Endothelial cell of umbilical vein (primary cell): Measurements from ENCODE around the gene RNF214. TPM values are rescaled to one million over a fixed set of nuclear protein-coding genes. Genes with fewer than 3 reads are reported as not detected.

Experiments
- BruUV-seq: library from RNA; stranded (reverse); fragments of 400-500 nt; replicated peaks from 2 replicates; lab custom pipeline; 2021; lab: Mats Ljungman, UMichigan
- CTCF ChIA-PET: fragments of 300-600, 350-600 bp; sonication (Branson Sonifier 250); formaldehyde crosslinking; loops from one replicate; lab custom pipeline; 2021; ENCODE audit warnings: antibody characterized with exemption, inconsistent platforms; lab: Charles Lee
- POLR2A ChIA-PET: fragments of 300-600, 350-600 bp; sonication (Branson Sonifier 250); formaldehyde crosslinking; loops from one replicate; lab custom pipeline; 2021; ENCODE audit warnings: antibody characterized with exemption, inconsistent platforms; lab: Charles Lee
- DNase-seq: peaks from one replicate; pipeline ENCODE4 v3.0.0-alpha.2; 2011; ENCODE audit warnings: low read depth, low spot score
- FAIRE-seq: peaks from 2 replicates; lab custom pipeline; 2011; peaks lifted over from hg19 to GRCh38; lab: Jason Lieb, UNC
- H2AFZ ChIP-seq: 2 replicates; pipeline ENCODE4 v1.6.0; 2012; ENCODE audit warnings: low read depth, low read length, control low read depth, inconsistent platforms
- H3K27ac ChIP-seq: 2 replicates; pipeline ENCODE4 v1.5.1; 2011; ENCODE audit warnings: low read depth, mild to moderate bottlenecking, control low read depth, low read length, moderate library complexity; ENCODE audit not compliant: insufficient read depth
- H3K27me3 ChIP-seq, 2 experiments: 2 replicates each; pipeline versions ENCODE4 v1.6.0 to v1.6.1; 2011; ENCODE audit warnings: low read length in 2 of 2, mixed read lengths in 1 of 2; ENCODE audit not compliant: control insufficient read depth in 2 of 2, insufficient read depth in 2 of 2
- H3K36me3 ChIP-seq, 2 experiments: 2 replicates in 1 of 2; 3 replicates in 1 of 2; pipeline ENCODE4 v1.5.1; 2011; ENCODE audit warnings: low read length in 2 of 2, mild to moderate bottlenecking in 1 of 2, moderate library complexity in 1 of 2; ENCODE audit not compliant: control insufficient read depth in 2 of 2, insufficient read depth in 2 of 2; ENCODE audit errors: extremely low read depth in 1 of 2
- H3K4me1 ChIP-seq: 3 replicates; pipeline ENCODE4 v1.5.1; 2011; ENCODE audit warnings: mild to moderate bottlenecking, low read length; ENCODE audit not compliant: control insufficient read depth, insufficient read depth; ENCODE audit errors: extremely low read depth
- H3K4me2 ChIP-seq: 2 replicates; pipeline ENCODE4 v1.6.1; 2011; ENCODE audit warnings: low read length, control low read depth, mixed read lengths; ENCODE audit not compliant: insufficient read depth
- H3K4me3 ChIP-seq, 3 experiments: fragments of 200-600 bp in 1 of 3; sonication (generic), shearing (Covaris generic) in 1 of 3; replicated peaks in 1 of 3; 2 replicates each; pipeline ENCODE4 v1.5.1; 2011 to 2016; ENCODE audit warnings: control low read depth in 3 of 3, low read length in 3 of 3, mild to moderate bottlenecking in 2 of 3, inconsistent platforms in 1 of 3, low read depth in 1 of 3, moderate library complexity in 1 of 3; ENCODE audit not compliant: insufficient read depth in 1 of 3
- H3K79me2 ChIP-seq: 2 replicates; pipeline ENCODE4 v1.6.0; 2012; ENCODE audit warnings: low read length, inconsistent platforms; ENCODE audit not compliant: control insufficient read depth, insufficient read depth
- H3K9ac ChIP-seq: replicated peaks from 2 replicates; pipeline ENCODE3; 2011; ENCODE audit warnings: low read length, control low read depth; ENCODE audit not compliant: insufficient read depth; ENCODE audit errors: extremely low read depth
- H3K9me1 ChIP-seq: replicated peaks from 3 replicates; pipeline ENCODE4 v1.6.0; 2011; ENCODE audit warnings: mild to moderate bottlenecking, low read length; ENCODE audit not compliant: control insufficient read depth, insufficient read depth; ENCODE audit errors: extremely low read depth
- H3K9me3 ChIP-seq: replicated peaks from 2 replicates; pipeline ENCODE4 v1.5.1; 2012; ENCODE audit warnings: low read length, inconsistent platforms; ENCODE audit not compliant: control insufficient read depth, insufficient read depth
- H4K20me1 ChIP-seq: replicated peaks from 2 replicates; pipeline ENCODE3; 2011; ENCODE audit warnings: mild to moderate bottlenecking, low read length; ENCODE audit not compliant: control insufficient read depth, insufficient read depth; ENCODE audit errors: extremely low read depth
- EZH2 ChIP-seq: IDR thresholded peaks from 2 replicates; pipeline ENCODE4 v1.6.1; 2012; ENCODE audit warnings: borderline replicate concordance, low read depth, mild to moderate bottlenecking, moderate library complexity, low read length, inconsistent platforms; ENCODE audit not compliant: severe bottlenecking
- FOS ChIP-seq: IDR thresholded peaks from 2 replicates; pipeline ENCODE4 v1.6.1; 2011; ENCODE audit warnings: mild to moderate bottlenecking, low read length, moderate library complexity, borderline replicate concordance; ENCODE audit not compliant: insufficient read depth
- GATA2 ChIP-seq: IDR thresholded peaks from 2 replicates; pipeline ENCODE4 v1.7.0; 2011; ENCODE audit warnings: low read depth, mild to moderate bottlenecking, moderate library complexity, mixed read lengths, low read length; ENCODE audit not compliant: insufficient read length, insufficient read depth
- JUN ChIP-seq: IDR thresholded peaks from 2 replicates; pipeline ENCODE4 v1.6.1; 2011; ENCODE audit warnings: borderline replicate concordance, low read depth; ENCODE audit not compliant: insufficient read length, insufficient read depth
- MYC ChIP-seq: IDR thresholded peaks from one replicate; pipeline ENCODE4 v1.6.1; 2011; ENCODE audit warnings: mild to moderate bottlenecking, low read depth, low read length
- POLR2A ChIP-seq: IDR thresholded peaks from 2 replicates; pipeline ENCODE4 v1.6.1; 2012; ENCODE audit warnings: low read depth, mild to moderate bottlenecking, control low read depth, low read length
- POLR2AphosphoS5 ChIP-seq: IDR thresholded peaks from 2 replicates; pipeline ENCODE4 v1.6.1; 2012; ENCODE audit warnings: low read depth, mild to moderate bottlenecking, control low read depth, low read length, moderate library complexity; ENCODE audit not compliant: insufficient read depth
- dilution Hi-C: fragments of 300-500 bp; cut with MboI; formaldehyde crosslinking; loops from one replicate; pipeline ENCODE4 v1.15.0; 2019; ENCODE audit warnings: low sequenced_read_pairs; ENCODE audit not compliant: extremely low pct_ligation_motif_present
- intact Hi-C: fragments of 100-400 bp; cut with micrococcal nuclease; formaldehyde crosslinking; loops from one replicate; pipeline ENCODE4 v1.10.0; 2022
- polyA plus RNA-seq, 4 experiments: library from polyadenylated mRNA; depleted of rRNA in 3 of 4; stranded (reverse) in 3 of 4; unstranded in 1 of 4; fragments of >200 nt; gene quantifications; 2 replicates each; pipeline versions ENCODE4 v1.2.1 to v1.2.3, GENCODE V29; 2011 to 2012; ENCODE audit warnings: missing spikeins in 1 of 4
- total RNA-seq: library from RNA; stranded (reverse); gene quantifications from 2 replicates; pipeline ENCODE4 v1.2.3, GENCODE V29; 2021
- TF ChIP-seq, protein P1 (sequence below): IDR thresholded peaks from 2 replicates; pipeline ENCODE4 v1.6.1; 2011; ENCODE audit not compliant: insufficient read depth, insufficient read length
- TF ChIP-seq, protein P2 (sequence below), 2 donors: IDR thresholded peaks; 1 replicate in 1 of 2; 2 replicates in 1 of 2; pipeline ENCODE4 v1.5.1; 2011; ENCODE audit warnings: low read length in 2 of 2, mild to moderate bottlenecking in 2 of 2, moderate library complexity in 2 of 2, control low read depth in 1 of 2, inconsistent platforms in 1 of 2, low read depth in 1 of 2; ENCODE audit not compliant: insufficient read depth in 1 of 2; ENCODE audit errors: extremely low read depth in 1 of 2

The RNF214 gene
- total and polyA plus RNA-seq, 2 donors (not counting 3 experiments of a cell fraction or from before 2014, with no cell fraction given): 24.3 to 28.2 TPM

- Histone ChIP-seq H3K9ac (no peak overlapping the region), H3K4me2 (no peak overlapping the region), H3K36me3 (peaks cover 3 to 6% of the 10 kb centered on the region in 2 experiments), H3K9me3 (no peaks in the 10 kb centered on the region), H3K4me3 (no peak overlapping the region), H3K9me1 (no peaks in the 10 kb centered on the region), H3K27ac (no peak overlapping the region), H3K4me1 (peaks cover 19% of the 10 kb centered on the region), H3K79me2 (peaks cover 8% of the 10 kb centered on the region), H2AFZ (no peak overlapping the region), H4K20me1 (no peaks in the 10 kb centered on the region), H3K27me3 (no peaks in the 10 kb centered on the region)
- TF ChIP-seq, protein P1, sequence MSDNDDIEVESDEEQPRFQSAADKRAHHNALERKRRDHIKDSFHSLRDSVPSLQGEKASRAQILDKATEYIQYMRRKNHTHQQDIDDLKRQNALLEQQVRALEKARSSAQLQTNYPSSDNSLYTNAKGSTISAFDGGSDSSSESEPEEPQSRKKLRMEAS: no peak
- TF ChIP-seq POLR2AphosphoS5: no peak
- TF ChIP-seq GATA2: no peak
- no peak for TF ChIP-seq MYC
- no peak for TF ChIP-seq JUN
- TF ChIP-seq, protein P2, sequence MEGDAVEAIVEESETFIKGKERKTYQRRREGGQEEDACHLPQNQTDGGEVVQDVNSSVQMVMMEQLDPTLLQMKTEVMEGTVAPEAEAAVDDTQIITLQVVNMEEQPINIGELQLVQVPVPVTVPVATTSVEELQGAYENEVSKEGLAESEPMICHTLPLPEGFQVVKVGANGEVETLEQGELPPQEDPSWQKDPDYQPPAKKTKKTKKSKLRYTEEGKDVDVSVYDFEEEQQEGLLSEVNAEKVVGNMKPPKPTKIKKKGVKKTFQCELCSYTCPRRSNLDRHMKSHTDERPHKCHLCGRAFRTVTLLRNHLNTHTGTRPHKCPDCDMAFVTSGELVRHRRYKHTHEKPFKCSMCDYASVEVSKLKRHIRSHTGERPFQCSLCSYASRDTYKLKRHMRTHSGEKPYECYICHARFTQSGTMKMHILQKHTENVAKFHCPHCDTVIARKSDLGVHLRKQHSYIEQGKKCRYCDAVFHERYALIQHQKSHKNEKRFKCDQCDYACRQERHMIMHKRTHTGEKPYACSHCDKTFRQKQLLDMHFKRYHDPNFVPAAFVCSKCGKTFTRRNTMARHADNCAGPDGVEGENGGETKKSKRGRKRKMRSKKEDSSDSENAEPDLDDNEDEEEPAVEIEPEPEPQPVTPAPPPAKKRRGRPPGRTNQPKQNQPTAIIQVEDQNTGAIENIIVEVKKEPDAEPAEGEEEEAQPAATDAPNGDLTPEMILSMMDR (IDR thresholded peaks at IDR 0.05; ENCODE audit: extremely low read depth in 1 of 2, insufficient read depth in 1 of 2, low read depth in 1 of 2, low read length in 2 of 2): no peak
- no peak for TF ChIP-seq POLR2A
- no peak for TF ChIP-seq FOS
- no peak for TF ChIP-seq EZH2
- intact Hi-C loops (loop anchor here (10.0 kb wide), 1 partner anchor 577 kb away; no protein-coding TSS in a partner anchor), dilution Hi-C loops (no loop called here)
- POLR2A ChIA-PET: no interaction called here
- no peak for DNase-seq
- BruUV-seq: no TSS peak
- CTCF ChIA-PET: interaction anchor here (0.6 to 2.1 kb wide), 6 partner anchors 43 to 815 kb away, joined by 3 to 6 read pairs (median 4); partner anchors contain the start of gene CEP164
- FAIRE-seq: no peak
Measured at GRCh38 chr11:117238221-117238620, 5.8 kb downstream of the RNF214 start.
